ENCODE data around the gene LRG1. TPM values are rescaled to one million over a fixed set of nuclear protein-coding genes. Genes with fewer than 3 reads are reported as not detected.

LRG1 gene
- polyA plus RNA-seq, 1 donor (not counting 4 experiments of a cell fraction or from before 2014, with no cell fraction given), result 1.2 TPM

GRCh38 chr19:4497770-4498389 is 42.0 kb downstream of the LRG1 start:
- peaks cover 14 to 15% of the 10 kb centered on the region in 2 experiments for H3K36me3 ChIP-seq (ENCODE audit: control insufficient read depth in 2 of 2, extremely low read depth in 1 of 2, insufficient read depth in 2 of 2, low read length in 2 of 2)
- FAIRE-seq (no peak), DNase-seq (ENCODE audit: low read depth, low spot score) (no peak)
- no peak overlapping the region for H3K4me2 ChIP-seq (ENCODE audit: control insufficient read depth, extremely low read depth, insufficient read depth, low read depth, low read length)
- no peaks in the 10 kb centered on the region for H4K20me1 ChIP-seq (ENCODE audit: control insufficient read depth, extremely low read depth, insufficient read depth, low read length)
- no peaks in the 10 kb centered on the region for H3K9me3 ChIP-seq (ENCODE audit: control insufficient read depth, low read depth, low read length)
- no peaks in the 10 kb centered on the region for H3K79me2 ChIP-seq (ENCODE audit: control insufficient read depth, insufficient read depth, low read length)
- TF ChIP-seq, protein P1, sequence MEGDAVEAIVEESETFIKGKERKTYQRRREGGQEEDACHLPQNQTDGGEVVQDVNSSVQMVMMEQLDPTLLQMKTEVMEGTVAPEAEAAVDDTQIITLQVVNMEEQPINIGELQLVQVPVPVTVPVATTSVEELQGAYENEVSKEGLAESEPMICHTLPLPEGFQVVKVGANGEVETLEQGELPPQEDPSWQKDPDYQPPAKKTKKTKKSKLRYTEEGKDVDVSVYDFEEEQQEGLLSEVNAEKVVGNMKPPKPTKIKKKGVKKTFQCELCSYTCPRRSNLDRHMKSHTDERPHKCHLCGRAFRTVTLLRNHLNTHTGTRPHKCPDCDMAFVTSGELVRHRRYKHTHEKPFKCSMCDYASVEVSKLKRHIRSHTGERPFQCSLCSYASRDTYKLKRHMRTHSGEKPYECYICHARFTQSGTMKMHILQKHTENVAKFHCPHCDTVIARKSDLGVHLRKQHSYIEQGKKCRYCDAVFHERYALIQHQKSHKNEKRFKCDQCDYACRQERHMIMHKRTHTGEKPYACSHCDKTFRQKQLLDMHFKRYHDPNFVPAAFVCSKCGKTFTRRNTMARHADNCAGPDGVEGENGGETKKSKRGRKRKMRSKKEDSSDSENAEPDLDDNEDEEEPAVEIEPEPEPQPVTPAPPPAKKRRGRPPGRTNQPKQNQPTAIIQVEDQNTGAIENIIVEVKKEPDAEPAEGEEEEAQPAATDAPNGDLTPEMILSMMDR (optimal IDR thresholded peaks at IDR 0.05 in 1 of 3, IDR thresholded peaks at IDR 0.05 in 1 of 3, conservative IDR thresholded peaks at IDR 0.05 in 1 of 3; ENCODE audit: extremely low read depth in 1 of 3, insufficient read depth in 2 of 3, low read length in 3 of 3), result no peak
- TF ChIP-seq EZH2 (IDR thresholded peaks at IDR 0.05; ENCODE audit: low read length), result no peak
- no peak overlapping the region for H3K4me3 ChIP-seq (ENCODE audit: control insufficient read depth in 2 of 3, extremely low read depth in 1 of 3, insufficient read depth in 2 of 3, low read depth in 1 of 3, low read length in 3 of 3)
- dilution Hi-C loops (cut with MboI; ENCODE audit: extremely low pct_ligation_motif_present, low sequenced_read_pairs), result no loop called here
- H3K27me3 ChIP-seq (ENCODE audit: control insufficient read depth, extremely low read depth, insufficient read depth, low read length), result no peaks in the 10 kb centered on the region
- no peak overlapping the region for H3K27ac ChIP-seq (ENCODE audit: control insufficient read depth, insufficient read depth, low read length)
- H3K9me1 ChIP-seq (ENCODE audit: control insufficient read depth, extremely low read depth, insufficient read depth, low read length), result no peaks in the 10 kb centered on the region
- no peaks in the 10 kb centered on the region for H3K4me1 ChIP-seq (ENCODE audit: control insufficient read depth, extremely low read depth, insufficient read depth, low read length)
- no peak overlapping the region for H2AFZ ChIP-seq (ENCODE audit: control insufficient read depth, low read length)
- H3K9ac ChIP-seq (ENCODE audit: control insufficient read depth, extremely low read depth, insufficient read depth, low read length), result no peak overlapping the region

GRCh38 chr19:4496304-4496703 is 43.5 kb downstream of the LRG1 start:
- Histone ChIP-seq H3K79me2 (ENCODE audit: control insufficient read depth, insufficient read depth, low read length) (no peaks in the 10 kb centered on the region), H3K27ac (ENCODE audit: control insufficient read depth, insufficient read depth, low read length) (no peak overlapping the region), H3K4me3 (ENCODE audit: control insufficient read depth in 2 of 3, extremely low read depth in 1 of 3, insufficient read depth in 2 of 3, low read depth in 1 of 3, low read length in 3 of 3) (no peak overlapping the region), H2AFZ (ENCODE audit: control insufficient read depth, low read length) (no peak overlapping the region), H4K20me1 (ENCODE audit: control insufficient read depth, extremely low read depth, insufficient read depth, low read length) (no peaks in the 10 kb centered on the region), H3K27me3 (ENCODE audit: control insufficient read depth, extremely low read depth, insufficient read depth, low read length) (no peaks in the 10 kb centered on the region), H3K9ac (ENCODE audit: control insufficient read depth, extremely low read depth, insufficient read depth, low read length) (no peak overlapping the region), H3K9me1 (ENCODE audit: control insufficient read depth, extremely low read depth, insufficient read depth, low read length) (no peaks in the 10 kb centered on the region), H3K4me1 (ENCODE audit: control insufficient read depth, extremely low read depth, insufficient read depth, low read length) (no peaks in the 10 kb centered on the region), H3K4me2 (ENCODE audit: control insufficient read depth, extremely low read depth, insufficient read depth, low read depth, low read length) (no peak overlapping the region), H3K36me3 (ENCODE audit: control insufficient read depth in 2 of 2, extremely low read depth in 1 of 2, insufficient read depth in 2 of 2, low read length in 2 of 2) (peaks cover 13 to 19% of the 10 kb centered on the region in 2 experiments), H3K9me3 (ENCODE audit: control insufficient read depth, low read depth, low read length) (no peaks in the 10 kb centered on the region)
- no peak for TF ChIP-seq EZH2 (IDR thresholded peaks at IDR 0.05; ENCODE audit: low read length)
- TF ChIP-seq, protein P1 (optimal IDR thresholded peaks at IDR 0.05 in 1 of 3, IDR thresholded peaks at IDR 0.05 in 1 of 3, conservative IDR thresholded peaks at IDR 0.05 in 1 of 3; ENCODE audit: extremely low read depth in 1 of 3, insufficient read depth in 2 of 3, low read length in 3 of 3), result no peak
- dilution Hi-C loops (cut with MboI; ENCODE audit: extremely low pct_ligation_motif_present, low sequenced_read_pairs), result no loop called here
- DNase-seq (ENCODE audit: low read depth, low spot score), result no peak
- no peak for FAIRE-seq
